ENCODE data around the gene STK25.

The STK25 gene

DNA sequence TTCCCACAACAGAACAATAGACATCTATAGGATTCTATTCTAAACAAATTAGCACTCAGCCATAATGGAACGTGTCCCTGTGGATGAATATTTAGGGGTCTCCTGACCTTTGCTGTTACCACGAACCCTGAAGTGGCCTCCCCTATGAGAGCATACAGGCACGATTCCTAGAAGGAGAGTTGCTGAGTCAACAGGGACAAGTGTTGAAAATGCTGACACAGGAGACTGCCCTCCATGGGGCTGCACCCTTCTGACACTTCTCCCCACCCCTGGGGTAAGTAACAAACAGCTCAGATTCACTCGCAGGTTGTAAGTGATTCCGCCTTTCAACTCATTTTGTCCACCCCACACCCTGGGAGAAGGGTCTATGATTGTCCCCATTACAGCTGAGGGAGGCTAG is 14.1 kb upstream of the STK25 start:
- Histone ChIP-seq H3K36me3 (ENCODE audit: insufficient read depth, low read length) (no peaks in the 10 kb centered on the region), H3K27ac (ENCODE audit: low read depth, low read length) (no peak overlapping the region), H3K79me2 (ENCODE audit: control insufficient read depth, insufficient read depth, low read length, unreplicated experiment) (no peaks in the 10 kb centered on the region), H3K4me3 (ENCODE audit: low read depth, low read length) (no peak overlapping the region), H3K27me3 (ENCODE audit: insufficient read depth, low read length) (no peaks in the 10 kb centered on the region), H2AFZ (ENCODE audit: low read length, unreplicated experiment) (no peak overlapping the region), H3K4me1 (ENCODE audit: control insufficient read depth, insufficient read depth, low read length, unreplicated experiment) (no peaks in the 10 kb centered on the region)

DNA sequence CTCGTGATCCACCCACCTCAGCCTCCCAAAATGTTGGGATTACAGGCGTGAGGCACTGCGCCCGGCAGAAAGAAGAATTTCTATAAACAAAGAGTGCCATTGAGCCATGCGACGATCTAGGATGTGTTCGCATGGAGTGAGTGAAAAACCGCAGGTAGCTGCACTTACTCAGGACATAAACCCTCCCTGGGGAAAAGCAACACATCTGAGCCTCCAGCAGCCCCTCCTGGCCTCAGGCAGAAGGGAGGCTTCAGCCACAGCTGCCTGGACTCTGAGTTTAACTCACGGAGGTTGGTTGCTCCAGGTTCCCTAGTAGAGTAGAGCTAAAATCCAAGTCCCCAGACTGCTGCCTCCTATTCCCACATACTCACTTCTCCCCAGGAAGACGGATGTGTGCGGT is 11.3 kb upstream of the STK25 start:
- no peaks in the 10 kb centered on the region for H3K79me2 ChIP-seq (ENCODE audit: control insufficient read depth, insufficient read depth, low read length, unreplicated experiment)
- H3K27ac ChIP-seq (ENCODE audit: low read depth, low read length): no peak overlapping the region
- no peaks in the 10 kb centered on the region for H3K36me3 ChIP-seq (ENCODE audit: insufficient read depth, low read length)
- H2AFZ ChIP-seq (ENCODE audit: low read length, unreplicated experiment): no peak overlapping the region
- no peak overlapping the region for H3K4me3 ChIP-seq (ENCODE audit: low read depth, low read length)
- no peaks in the 10 kb centered on the region for H3K27me3 ChIP-seq (ENCODE audit: insufficient read depth, low read length)
- H3K4me1 ChIP-seq (ENCODE audit: control insufficient read depth, insufficient read depth, low read length, unreplicated experiment): peaks cover 3% of the 10 kb centered on the region

GRCh38 chr2:241517297-241517696 is 8.9 kb upstream of the STK25 start:
- no peak overlapping the region for H3K27ac ChIP-seq (ENCODE audit: low read depth, low read length)
- H2AFZ ChIP-seq (ENCODE audit: low read length, unreplicated experiment): no peak overlapping the region
- no peaks in the 10 kb centered on the region for H3K27me3 ChIP-seq (ENCODE audit: insufficient read depth, low read length)
- peaks cover 5% of the 10 kb centered on the region for H3K4me1 ChIP-seq (ENCODE audit: control insufficient read depth, insufficient read depth, low read length, unreplicated experiment)
- H3K36me3 ChIP-seq (ENCODE audit: insufficient read depth, low read length): no peaks in the 10 kb centered on the region
- no peak overlapping the region for H3K4me3 ChIP-seq (ENCODE audit: low read depth, low read length)
- no peaks in the 10 kb centered on the region for H3K79me2 ChIP-seq (ENCODE audit: control insufficient read depth, insufficient read depth, low read length, unreplicated experiment)

- Histone ChIP-seq H3K27ac (ENCODE audit: low read depth, low read length) (no peak overlapping the region), H3K79me2 (ENCODE audit: control insufficient read depth, insufficient read depth, low read length, unreplicated experiment) (no peaks in the 10 kb centered on the region), H3K27me3 (ENCODE audit: insufficient read depth, low read length) (no peaks in the 10 kb centered on the region), H3K4me1 (ENCODE audit: control insufficient read depth, insufficient read depth, low read length, unreplicated experiment) (peaks cover 5% of the 10 kb centered on the region), H2AFZ (ENCODE audit: low read length, unreplicated experiment) (no peak overlapping the region), H3K4me3 (ENCODE audit: low read depth, low read length) (no peak overlapping the region), H3K36me3 (ENCODE audit: insufficient read depth, low read length) (peaks cover 2% of the 10 kb centered on the region)
Measured at GRCh38 chr2:241516520-241516965, 8.2 kb upstream of the STK25 start.

DNA sequence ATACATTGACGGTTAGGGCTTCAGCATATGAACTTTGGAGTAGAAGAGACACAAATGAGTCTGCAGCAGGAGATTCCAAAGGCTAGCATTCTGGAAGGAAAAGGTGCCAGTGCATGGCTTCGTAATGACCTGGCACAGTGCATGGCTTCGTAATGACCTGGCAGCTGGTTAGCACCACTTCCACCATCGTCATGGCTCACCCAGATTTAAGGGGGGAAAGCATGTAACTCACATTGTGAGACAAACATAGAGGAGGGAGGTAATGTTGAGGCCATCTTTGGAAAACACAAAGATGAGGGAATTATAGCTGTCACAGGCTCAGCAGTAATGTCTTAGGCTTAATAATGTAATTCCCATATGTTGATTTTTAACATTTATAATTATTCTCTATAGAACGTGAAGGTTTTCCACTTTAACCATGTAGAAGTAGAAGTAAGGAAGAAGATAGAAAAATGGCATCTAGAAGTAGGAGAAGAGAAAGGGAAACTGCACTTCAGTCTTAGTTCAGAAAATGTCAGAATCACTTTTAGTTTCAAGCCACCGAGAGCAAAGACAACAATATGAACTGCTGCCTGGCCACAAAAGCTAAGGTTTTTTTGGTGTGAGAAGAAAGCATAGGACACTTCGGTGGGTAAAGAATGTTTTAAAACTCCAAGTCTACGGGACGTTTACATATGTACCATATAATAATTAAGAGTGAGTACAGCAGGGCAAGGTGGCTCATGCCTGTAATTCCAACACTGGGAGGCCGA is 6.8 kb upstream of the STK25 start:
- peaks cover 7% of the 10 kb centered on the region for H3K36me3 ChIP-seq (ENCODE audit: insufficient read depth, low read length)
- no peak overlapping the region for H3K4me3 ChIP-seq (ENCODE audit: low read depth, low read length)
- no peak overlapping the region for H2AFZ ChIP-seq (ENCODE audit: low read length, unreplicated experiment)
- H3K27me3 ChIP-seq (ENCODE audit: insufficient read depth, low read length): no peaks in the 10 kb centered on the region
- H3K79me2 ChIP-seq (ENCODE audit: control insufficient read depth, insufficient read depth, low read length, unreplicated experiment): no peaks in the 10 kb centered on the region
- H3K4me1 ChIP-seq (ENCODE audit: control insufficient read depth, insufficient read depth, low read length, unreplicated experiment): peaks cover 5% of the 10 kb centered on the region
- no peak overlapping the region for H3K27ac ChIP-seq (ENCODE audit: low read depth, low read length)

DNA sequence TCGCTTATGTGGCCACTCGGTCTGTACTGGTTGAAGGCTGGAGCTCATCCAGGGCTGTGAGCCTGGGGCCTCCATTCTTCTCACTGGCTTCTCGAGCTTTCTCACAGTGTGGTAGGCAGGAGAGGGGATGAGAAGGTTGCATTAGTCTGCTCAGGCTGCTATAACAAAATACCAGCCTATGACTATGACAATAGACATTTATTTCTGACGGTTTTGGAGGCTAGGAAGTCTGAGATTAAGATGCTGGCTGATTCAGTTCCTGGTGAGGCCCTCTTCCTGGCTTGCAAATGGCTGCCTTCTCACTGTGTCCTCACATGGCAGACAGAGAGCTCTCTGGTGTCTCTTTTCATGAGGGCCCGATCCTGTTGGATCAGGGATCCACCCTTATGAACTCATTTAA is 6.2 kb upstream of the STK25 start:
- Histone ChIP-seq H3K27ac (ENCODE audit: low read depth, low read length) (no peak overlapping the region), H3K4me1 (ENCODE audit: control insufficient read depth, insufficient read depth, low read length, unreplicated experiment) (peaks cover 5% of the 10 kb centered on the region), H3K79me2 (ENCODE audit: control insufficient read depth, insufficient read depth, low read length, unreplicated experiment) (peaks cover 5% of the 10 kb centered on the region), H3K27me3 (ENCODE audit: insufficient read depth, low read length) (no peaks in the 10 kb centered on the region), H3K4me3 (ENCODE audit: low read depth, low read length) (no peak overlapping the region), H2AFZ (ENCODE audit: low read length, unreplicated experiment) (no peak overlapping the region), H3K36me3 (ENCODE audit: insufficient read depth, low read length) (peaks cover 7% of the 10 kb centered on the region)

DNA sequence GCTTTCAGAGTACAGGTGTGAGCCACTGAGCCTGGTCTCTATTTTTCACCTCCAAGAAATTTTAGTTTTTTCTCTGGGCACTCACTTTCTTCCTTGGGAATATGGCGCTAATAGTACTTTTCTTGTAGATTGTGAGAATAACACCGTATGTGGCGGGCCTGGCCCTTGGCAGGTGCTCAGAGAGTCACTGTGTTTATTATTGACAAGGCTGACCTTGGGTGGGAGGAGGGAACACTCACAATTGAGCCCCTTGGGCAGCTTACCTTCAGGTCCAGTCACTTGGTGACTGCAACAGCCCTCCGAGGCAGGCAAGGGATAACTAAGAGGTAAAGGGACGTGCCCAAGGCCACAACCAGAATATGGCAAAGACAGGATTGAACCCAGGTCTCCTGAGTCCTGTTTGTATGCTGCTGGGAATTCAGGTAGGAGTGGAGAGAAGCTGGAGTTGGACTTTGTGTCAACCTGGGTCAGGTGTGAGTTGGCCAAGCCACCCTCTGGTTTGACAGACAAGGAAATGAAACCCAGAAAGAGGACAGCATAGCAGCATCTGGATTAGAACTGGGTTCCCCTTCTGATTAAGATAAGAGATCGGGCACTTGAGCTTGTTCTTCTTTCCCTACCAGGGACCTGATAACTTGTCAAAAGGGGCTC is 2.8 kb upstream of the STK25 start:
- H2AFZ ChIP-seq (ENCODE audit: low read length, unreplicated experiment): no peak overlapping the region
- no peak overlapping the region for H3K4me3 ChIP-seq (ENCODE audit: low read depth, low read length)
- no peaks in the 10 kb centered on the region for H3K27me3 ChIP-seq (ENCODE audit: insufficient read depth, low read length)
- peaks cover 32% of the 10 kb centered on the region for H3K79me2 ChIP-seq (ENCODE audit: control insufficient read depth, insufficient read depth, low read length, unreplicated experiment)
- peaks cover 7% of the 10 kb centered on the region for H3K36me3 ChIP-seq (ENCODE audit: insufficient read depth, low read length)
- peaks cover 12% of the 10 kb centered on the region for H3K4me1 ChIP-seq (ENCODE audit: control insufficient read depth, insufficient read depth, low read length, unreplicated experiment)
- no peak overlapping the region for H3K27ac ChIP-seq (ENCODE audit: low read depth, low read length)

DNA sequence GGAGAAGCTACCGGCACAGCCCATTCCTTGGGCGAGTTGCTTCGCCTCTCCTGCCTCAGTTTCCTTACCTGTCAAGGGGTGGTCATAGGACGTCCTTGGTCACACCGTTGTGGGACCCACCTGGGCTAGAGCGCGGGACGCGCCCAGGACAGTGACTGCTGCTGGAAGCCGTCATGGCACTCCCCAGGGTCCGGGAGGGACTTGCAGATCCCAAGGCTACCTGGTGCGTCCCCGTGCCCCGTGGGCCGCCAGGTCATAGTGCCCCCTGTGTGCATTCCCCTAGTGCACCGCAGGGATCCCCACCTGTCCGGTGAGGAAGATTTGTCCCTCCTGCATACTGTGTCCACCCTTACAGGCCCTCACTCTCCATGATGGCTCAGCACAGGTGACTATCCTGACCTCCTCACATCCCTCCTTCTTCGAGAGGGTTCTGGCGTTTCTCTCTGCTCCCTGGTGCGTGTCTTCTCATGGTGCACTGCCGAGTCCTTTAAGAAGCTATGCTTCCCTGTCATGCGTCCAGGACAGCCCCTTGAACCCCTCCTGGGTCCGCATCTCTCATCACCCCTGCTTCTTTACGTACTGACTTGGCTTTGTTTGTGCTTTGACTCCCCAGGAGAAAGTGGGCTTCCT is 886 bp upstream of the STK25 start:
- H2AFZ ChIP-seq (ENCODE audit: low read length, unreplicated experiment): peak overlapping the region; percentile 55
- peaks cover 7% of the 10 kb centered on the region for H3K36me3 ChIP-seq (ENCODE audit: insufficient read depth, low read length)
- H3K27ac ChIP-seq (ENCODE audit: low read depth, low read length): peak overlapping the region; percentile 68
- H3K4me3 ChIP-seq (ENCODE audit: low read depth, low read length): peak overlapping the region; percentile 93
- H3K79me2 ChIP-seq (ENCODE audit: control insufficient read depth, insufficient read depth, low read length, unreplicated experiment): peaks cover 51% of the 10 kb centered on the region
- peaks cover 18% of the 10 kb centered on the region for H3K4me1 ChIP-seq (ENCODE audit: control insufficient read depth, insufficient read depth, low read length, unreplicated experiment)
- no peaks in the 10 kb centered on the region for H3K27me3 ChIP-seq (ENCODE audit: insufficient read depth, low read length)

- H3K27ac ChIP-seq (ENCODE audit: low read depth, low read length): no peak overlapping the region
Measured at GRCh38 chr2:241507430-241508239, 749 bp downstream of the STK25 start.

GRCh38 chr2:241506793-241507429 is 1.5 kb downstream of the STK25 start:
- Histone ChIP-seq H3K4me1 (ENCODE audit: control insufficient read depth, insufficient read depth, low read length, unreplicated experiment) (peaks cover 18% of the 10 kb centered on the region), H2AFZ (ENCODE audit: low read length, unreplicated experiment) (no peak overlapping the region), H3K79me2 (ENCODE audit: control insufficient read depth, insufficient read depth, low read length, unreplicated experiment) (peaks cover 68% of the 10 kb centered on the region), H3K27me3 (ENCODE audit: insufficient read depth, low read length) (no peaks in the 10 kb centered on the region), H3K4me3 (ENCODE audit: low read depth, low read length) (peak overlapping the region; percentile 93), H3K27ac (ENCODE audit: low read depth, low read length) (no peak overlapping the region), H3K36me3 (ENCODE audit: insufficient read depth, low read length) (peaks cover 7% of the 10 kb centered on the region)

More at GRCh38 chr2:241507430-241508239, 749 bp downstream of the STK25 start:
- peaks cover 18% of the 10 kb centered on the region for H3K4me1 ChIP-seq (ENCODE audit: control insufficient read depth, insufficient read depth, low read length, unreplicated experiment)
- H2AFZ ChIP-seq (ENCODE audit: low read length, unreplicated experiment): peak overlapping the region; percentile 62
- H3K4me3 ChIP-seq (ENCODE audit: low read depth, low read length): peak overlapping the region; percentile 93
- peaks cover 61% of the 10 kb centered on the region for H3K79me2 ChIP-seq (ENCODE audit: control insufficient read depth, insufficient read depth, low read length, unreplicated experiment)
- H3K27me3 ChIP-seq (ENCODE audit: insufficient read depth, low read length): no peaks in the 10 kb centered on the region
- peaks cover 7% of the 10 kb centered on the region for H3K36me3 ChIP-seq (ENCODE audit: insufficient read depth, low read length)
